Measurements from ENCODE around the gene THBS3. TPM values are rescaled to one million over a fixed set of nuclear protein-coding genes. Genes with fewer than 3 reads are reported as not detected.

Gene THBS3
- total RNA-seq, 2 experiments from 2014 or later: 15.4 to 15.7 TPM

Other genes starting within 250 kb of the THBS3 start
- gene PYGO2, start 246.1 kb downstream of the THBS3 start, total RNA-seq: 10 to 100 TPM; 35.6 to 36.3 TPM
- gene SHC1, start 237.2 kb downstream of the THBS3 start, total RNA-seq: 10 to 100 TPM; 35.5 to 40.8 TPM
- 100 to 1,000 TPM; 283 to 291 TPM for gene CKS1B, start 233.2 kb downstream of the THBS3 start, total RNA-seq
- gene FLAD1, start 224.6 kb downstream of the THBS3 start, total RNA-seq: 10 to 100 TPM; 27.2 to 30.0 TPM
- gene LENEP, start 214.3 kb downstream of the THBS3 start, total RNA-seq: under 1 TPM; 0.36 to 0.99 TPM
- gene ZBTB7B, start 205.1 kb downstream of the THBS3 start, total RNA-seq: 100 to 1,000 TPM in 1 of 2 experiments, 10 to 100 TPM in 1; 90.6 to 101 TPM
- 1 to 10 TPM; 1.1 to 1.5 TPM for gene DCST2, start 174.1 kb downstream of the THBS3 start, total RNA-seq
- not detected for gene DCST1, start 174.1 kb downstream of the THBS3 start, total RNA-seq
- 10 to 100 TPM; 53.8 to 55.8 TPM for gene ADAM15, start 156.6 kb downstream of the THBS3 start, total RNA-seq
- gene EFNA4, start 144.2 kb downstream of the THBS3 start, total RNA-seq: 1 to 10 TPM; 3.3 to 4.5 TPM
- 1 to 10 TPM; 1.3 to 2.5 TPM for gene EFNA3, start 129.1 kb downstream of the THBS3 start, total RNA-seq
- gene EFNA1, start 80.0 kb downstream of the THBS3 start, total RNA-seq: under 1 TPM; 0.26 to 0.32 TPM
- 10 to 100 TPM; 48.4 to 52.7 TPM for gene SLC50A1, start 72.0 kb downstream of the THBS3 start, total RNA-seq
- gene DPM3, start 67.4 kb downstream of the THBS3 start, total RNA-seq: 10 to 100 TPM; 31.4 to 35.5 TPM
- 100 to 1,000 TPM; 129 to 137 TPM for gene KRTCAP2, start 34.6 kb downstream of the THBS3 start, total RNA-seq
- gene TRIM46, start 34.0 kb downstream of the THBS3 start, total RNA-seq: 1 to 10 TPM; 3.2 to 3.6 TPM
- gene MTX1, start 798 bp upstream of the THBS3 start, total RNA-seq: 10 to 100 TPM; 46.8 to 47.4 TPM
- gene ENTREP3, start 47.6 kb upstream of the THBS3 start, total RNA-seq: 10 to 100 TPM; 32.1 to 32.8 TPM
- gene SCAMP3, start 54.5 kb upstream of the THBS3 start, total RNA-seq: 10 to 100 TPM; 80.3 to 82.9 TPM
- 10 to 100 TPM; 52.6 to 54.5 TPM for gene CLK2, start 65.6 kb upstream of the THBS3 start, total RNA-seq
- gene HCN3, start 69.6 kb upstream of the THBS3 start, total RNA-seq: 1 to 10 TPM in 1 of 2 experiments, under 1 TPM in 1; 0.79 to 1.6 TPM
- not detected for gene PKLR, start 93.5 kb upstream of the THBS3 start, total RNA-seq
- gene FDPS, start 101.0 kb upstream of the THBS3 start, total RNA-seq: 100 to 1,000 TPM; 332 to 333 TPM
- 10 to 100 TPM; 16.8 to 17.2 TPM for gene RUSC1, start 113.0 kb upstream of the THBS3 start, total RNA-seq

Data from activated naive CD4-positive, alpha-beta T cell treated with anti-CD3 and anti-CD28 coated beads for 36 hours (primary cell).